NCI-H748 (cell line): ENCODE measurements around the gene SYP.
"Not testable (repeated sequence)": the region's sequence is repeated elsewhere in the genome, so short reads cannot be mapped to it uniquely, and the experiment has no call there.

Experiments
- DNase-seq: peaks from one replicate; lab custom pipeline; 2025; ENCODE audit not compliant: unreplicated experiment; lab: John Stamatoyannopoulos, UW

The SYP gene

DNA sequence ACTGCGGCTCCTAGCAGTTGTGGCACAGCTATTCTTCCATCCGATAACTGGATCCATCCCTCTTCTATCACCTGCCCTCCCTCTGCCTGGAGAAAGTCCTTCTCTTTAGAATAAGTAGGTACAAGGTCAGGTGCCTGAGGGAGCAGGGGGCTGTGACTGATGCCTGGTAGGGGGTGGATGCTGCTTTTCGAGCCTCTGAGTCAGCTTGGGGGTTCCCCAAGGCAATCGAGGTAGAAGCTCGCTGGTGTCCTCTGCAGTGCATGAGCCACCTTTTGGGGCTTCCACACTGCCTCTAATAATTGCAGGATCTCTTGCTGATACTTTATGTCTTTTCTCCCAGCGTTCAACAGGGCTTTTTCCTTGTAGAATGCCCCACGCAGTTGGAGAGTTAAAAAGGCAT lies 56.8 kb downstream of the SYP start:
- DNase-seq: not testable (repeated sequence)

DNA sequence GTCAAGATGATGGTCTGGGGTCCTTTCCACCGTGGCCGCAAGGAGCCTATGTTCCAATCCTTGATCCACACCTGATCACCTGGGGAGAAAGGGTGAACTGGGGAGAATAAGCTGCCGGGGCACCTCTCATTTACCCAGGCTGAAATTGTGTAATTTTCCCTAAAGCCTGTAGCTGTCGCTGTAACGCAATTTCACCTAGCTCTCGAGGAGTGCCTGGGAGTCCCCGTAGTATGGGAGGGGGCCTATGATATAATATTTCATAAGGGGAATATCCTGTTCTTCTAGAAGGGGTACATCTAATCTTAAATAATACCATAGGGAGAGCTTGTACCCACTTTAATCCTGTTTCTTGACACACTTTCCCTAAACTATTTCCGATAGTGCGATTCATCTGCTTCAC lies 57.7 kb downstream of the SYP start:
- DNase-seq: peak; percentile 1

DNA sequence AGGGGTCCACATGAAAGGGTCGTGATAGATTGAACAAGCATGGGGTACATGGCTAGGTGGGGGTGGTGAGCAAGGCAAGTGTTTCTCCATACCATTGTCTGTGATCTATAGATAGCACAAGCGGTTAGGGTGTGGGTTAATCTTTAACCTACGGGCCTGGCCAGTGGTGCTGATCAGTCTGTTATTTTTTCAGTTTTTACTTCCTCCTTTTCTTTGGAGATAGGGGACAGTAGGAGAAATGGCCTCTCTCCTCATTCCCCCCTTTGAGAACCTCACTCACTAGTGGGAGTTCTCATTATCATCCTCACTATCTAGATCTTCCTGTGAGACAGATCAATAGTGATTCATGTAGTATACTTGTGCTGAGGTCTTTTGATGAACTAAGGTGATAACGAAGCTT lies 60.3 kb downstream of the SYP start:
- DNase-seq: no peak
